HepG2 (cell line): ENCODE measurements around the gene C6orf136. TPM values are rescaled to one million over a fixed set of nuclear protein-coding genes. Genes with fewer than 3 reads are reported as not detected.

Experiments
- ATAD3A ChIP-seq: sonication (generic); formaldehyde crosslinking; IDR thresholded peaks from 2 replicates; pipeline ENCODE4 v1.4.0; 2020; ENCODE audit warnings: missing genetic modification reagents
- CREB1 ChIP-seq, 2 experiments: fragments of 450-650 bp in 1 of 2; IDR thresholded peaks; 2 replicates each; pipeline ENCODE4 v1.6.1; 2016 to 2017; ENCODE audit warnings: control low read depth in 1 of 2, mild to moderate bottlenecking in 1 of 2, missing compliant biosample characterization in 1 of 2, missing genetic modification characterization in 1 of 2
- DNMT1 ChIP-seq: sonication (generic); formaldehyde crosslinking; IDR thresholded peaks from 2 replicates; pipeline ENCODE4 v1.5.1; 2020; ENCODE audit warnings: mild to moderate bottlenecking, missing genetic modification reagents
- DPF2 ChIP-seq: sonication (generic); formaldehyde crosslinking; IDR thresholded peaks from 2 replicates; pipeline ENCODE4 v1.4.0; 2020; ENCODE audit warnings: mild to moderate bottlenecking, low read depth, missing genetic modification reagents, borderline replicate concordance
- KDM3A ChIP-seq: IDR thresholded peaks from 2 replicates; pipeline ENCODE4 v1.6.1; 2018; ENCODE audit warnings: low read depth, missing compliant biosample characterization
- KLF13 ChIP-seq: sonication (generic); formaldehyde crosslinking; IDR thresholded peaks from 2 replicates; pipeline ENCODE4 v1.4.0; 2020; ENCODE audit warnings: mild to moderate bottlenecking, missing genetic modification reagents
- MBNL3 ChIP-seq: fragments of 250-450 bp; sonication (Bioruptor Pico); conservative IDR thresholded peaks from 2 replicates; pipeline ENCODE4 v1.8.0; 2022; ENCODE audit warnings: mild to moderate bottlenecking, inconsistent platforms
- NR3C1 ChIP-seq: sonication (generic); formaldehyde crosslinking; IDR thresholded peaks from 2 replicates; pipeline ENCODE4 v1.4.0; 2020; ENCODE audit warnings: missing genetic modification reagents
- SUZ12 ChIP-seq: fragments of 150-350 bp; IDR thresholded peaks from 2 replicates; pipeline ENCODE4 v1.6.1; 2014; ENCODE audit warnings: low read depth, low read length
- TBL1XR1 ChIP-seq: fragments of 150-350 bp; IDR thresholded peaks from 2 replicates; pipeline ENCODE4 v1.6.1; 2014; ENCODE audit warnings: borderline replicate concordance, low read length; ENCODE audit not compliant: partially characterized antibody
- ZNF562 ChIP-seq: sonication (generic); formaldehyde crosslinking; IDR thresholded peaks from 2 replicates; pipeline ENCODE4 v1.8.0; 2022; ENCODE audit warnings: missing genetic modification reagents, borderline replicate concordance
- ZNF644 ChIP-seq: IDR thresholded peaks from 2 replicates; pipeline ENCODE4 v1.6.1; 2016; ENCODE audit warnings: low read depth
- polyA plus RNA-seq, 8 experiments: library from polyadenylated mRNA; depleted of rRNA in 3 of 8; stranded (reverse) in 7 of 8; unstranded in 1 of 8; fragments of >200 nt; fragmentation: Illumina TruSeq in 4 of 8; extraction: Trizol in 4 of 8; gene quantifications; 2 replicates each; pipeline versions ENCODE4 v1.2.1 to v1.2.3, GENCODE V29; 2011 to 2016; ENCODE audit warnings: low read depth in 4 of 8, missing spikeins in 1 of 8, mixed read lengths in 1 of 8; ENCODE audit not compliant: insufficient read depth in 1 of 8
- total RNA-seq, 5 experiments: library from RNA; depleted of rRNA; stranded (reverse); fragments of >200 nt; fragmentation: Illumina TruSeq; extraction: Trizol; gene quantifications; 2 replicates each; pipeline ENCODE4 v1.2.3, GENCODE V29; 2016; ENCODE audit warnings: low read depth in 1 of 5
- TF ChIP-seq, protein P1 (sequence below): sonication (generic); formaldehyde crosslinking; IDR thresholded peaks from 2 replicates; pipeline ENCODE4 v1.5.0; 2020; ENCODE audit warnings: mild to moderate bottlenecking, low read depth, missing genetic modification reagents, borderline replicate concordance
- TF ChIP-seq, protein P2 (sequence below): sonication (generic); formaldehyde crosslinking; IDR thresholded peaks from 2 replicates; pipeline ENCODE4 v1.8.0; 2022; ENCODE audit warnings: missing genetic modification reagents, mild to moderate bottlenecking, borderline replicate concordance
- TF ChIP-seq, protein P3 (sequence below): sonication (generic); formaldehyde crosslinking; IDR thresholded peaks from 2 replicates; pipeline ENCODE4 v1.4.0; 2020; ENCODE audit warnings: missing genetic modification reagents, borderline replicate concordance
- TF ChIP-seq, protein P4 (sequence below): sonication (generic); formaldehyde crosslinking; IDR thresholded peaks from 2 replicates; pipeline ENCODE4 v1.4.0; 2020; ENCODE audit warnings: low read depth, missing genetic modification reagents
- TF ChIP-seq, protein P5 (sequence below): sonication (generic); formaldehyde crosslinking; IDR thresholded peaks from 2 replicates; pipeline ENCODE4 v1.8.0; 2023; ENCODE audit warnings: mild to moderate bottlenecking, missing genetic modification reagents

Gene C6orf136
- total and polyA plus RNA-seq, 2 of the 13 experiments (the other 11 are each of a cell fraction or from before 2014, with no cell fraction given), result 12.0 to 26.2 TPM

DNA sequence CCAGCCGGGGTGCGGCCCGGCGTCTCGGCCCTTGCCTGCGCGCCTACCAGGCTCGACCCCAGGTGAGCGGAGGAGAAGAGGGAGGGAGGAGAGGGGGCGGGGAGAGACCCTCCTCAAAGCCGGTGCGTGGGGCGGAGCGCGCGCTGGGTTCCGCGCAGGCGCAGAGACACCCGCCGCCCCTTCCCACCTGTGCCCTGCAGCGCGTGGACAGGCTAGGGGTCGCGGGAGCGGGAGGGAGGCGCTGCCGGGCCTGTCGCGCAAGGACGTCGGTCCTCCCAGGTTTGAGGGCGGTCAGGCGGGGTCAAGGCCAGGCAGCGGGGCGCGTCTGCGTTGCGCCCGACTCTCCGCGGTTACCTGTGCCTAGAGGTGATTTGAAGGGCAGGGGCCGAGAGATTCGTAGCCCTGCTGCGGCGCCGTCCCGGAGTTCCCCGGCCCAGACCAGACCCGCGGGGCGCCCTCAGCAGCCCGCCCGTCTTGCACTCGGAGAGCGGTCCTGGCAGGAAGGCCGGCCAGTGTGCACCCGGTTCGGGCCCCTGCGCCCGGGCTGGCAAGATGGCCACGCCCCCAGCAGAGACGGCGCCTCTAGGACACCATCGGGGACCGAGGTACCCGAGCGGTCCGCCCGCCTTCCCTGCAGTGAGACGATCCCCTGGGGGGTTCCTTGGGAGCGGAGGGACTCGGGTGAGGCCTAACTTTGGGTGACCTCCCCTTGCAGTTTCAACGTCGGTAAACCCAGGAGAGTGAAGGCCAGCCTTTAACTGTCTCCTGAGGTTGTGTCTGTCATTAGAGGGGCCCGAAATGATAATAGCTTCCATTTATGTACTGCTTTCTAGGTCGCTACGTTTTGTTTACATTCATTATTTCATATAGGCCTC is 546 bp downstream of the C6orf136 start (continued):
- TF ChIP-seq CREB1 (IDR thresholded peaks at IDR 0.05), result no peak
- TF ChIP-seq CREB1 (CRISPR knock-in tag; IDR thresholded peaks at IDR 0.05), result no peak
- no peak for TF ChIP-seq TBL1XR1
- no peak for TF ChIP-seq ZNF562 (CRISPR knock-in tag)
- TF ChIP-seq, protein P1, sequence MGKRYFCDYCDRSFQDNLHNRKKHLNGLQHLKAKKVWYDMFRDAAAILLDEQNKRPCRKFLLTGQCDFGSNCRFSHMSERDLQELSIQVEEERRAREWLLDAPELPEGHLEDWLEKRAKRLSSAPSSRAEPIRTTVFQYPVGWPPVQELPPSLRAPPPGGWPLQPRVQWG (CRISPR knock-in tag), result 0 out of 2 replicates have a peak, but pooled peaks have one; percentile 80
- peak; percentile 64; the same call in 1 of the 2 replicates for TF ChIP-seq DPF2
- TF ChIP-seq, protein P2, sequence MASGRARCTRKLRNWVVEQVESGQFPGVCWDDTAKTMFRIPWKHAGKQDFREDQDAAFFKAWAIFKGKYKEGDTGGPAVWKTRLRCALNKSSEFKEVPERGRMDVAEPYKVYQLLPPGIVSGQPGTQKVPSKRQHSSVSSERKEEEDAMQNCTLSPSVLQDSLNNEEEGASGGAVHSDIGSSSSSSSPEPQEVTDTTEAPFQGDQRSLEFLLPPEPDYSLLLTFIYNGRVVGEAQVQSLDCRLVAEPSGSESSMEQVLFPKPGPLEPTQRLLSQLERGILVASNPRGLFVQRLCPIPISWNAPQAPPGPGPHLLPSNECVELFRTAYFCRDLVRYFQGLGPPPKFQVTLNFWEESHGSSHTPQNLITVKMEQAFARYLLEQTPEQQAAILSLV (CRISPR knock-in tag), result peak; percentile 96
- TF ChIP-seq KDM3A (CRISPR knock-in tag), result peak; percentile 96
- TF ChIP-seq MBNL3 (CRISPR knock-in tag), result no peak
- no peak for TF ChIP-seq SUZ12
- TF ChIP-seq, protein P3, sequence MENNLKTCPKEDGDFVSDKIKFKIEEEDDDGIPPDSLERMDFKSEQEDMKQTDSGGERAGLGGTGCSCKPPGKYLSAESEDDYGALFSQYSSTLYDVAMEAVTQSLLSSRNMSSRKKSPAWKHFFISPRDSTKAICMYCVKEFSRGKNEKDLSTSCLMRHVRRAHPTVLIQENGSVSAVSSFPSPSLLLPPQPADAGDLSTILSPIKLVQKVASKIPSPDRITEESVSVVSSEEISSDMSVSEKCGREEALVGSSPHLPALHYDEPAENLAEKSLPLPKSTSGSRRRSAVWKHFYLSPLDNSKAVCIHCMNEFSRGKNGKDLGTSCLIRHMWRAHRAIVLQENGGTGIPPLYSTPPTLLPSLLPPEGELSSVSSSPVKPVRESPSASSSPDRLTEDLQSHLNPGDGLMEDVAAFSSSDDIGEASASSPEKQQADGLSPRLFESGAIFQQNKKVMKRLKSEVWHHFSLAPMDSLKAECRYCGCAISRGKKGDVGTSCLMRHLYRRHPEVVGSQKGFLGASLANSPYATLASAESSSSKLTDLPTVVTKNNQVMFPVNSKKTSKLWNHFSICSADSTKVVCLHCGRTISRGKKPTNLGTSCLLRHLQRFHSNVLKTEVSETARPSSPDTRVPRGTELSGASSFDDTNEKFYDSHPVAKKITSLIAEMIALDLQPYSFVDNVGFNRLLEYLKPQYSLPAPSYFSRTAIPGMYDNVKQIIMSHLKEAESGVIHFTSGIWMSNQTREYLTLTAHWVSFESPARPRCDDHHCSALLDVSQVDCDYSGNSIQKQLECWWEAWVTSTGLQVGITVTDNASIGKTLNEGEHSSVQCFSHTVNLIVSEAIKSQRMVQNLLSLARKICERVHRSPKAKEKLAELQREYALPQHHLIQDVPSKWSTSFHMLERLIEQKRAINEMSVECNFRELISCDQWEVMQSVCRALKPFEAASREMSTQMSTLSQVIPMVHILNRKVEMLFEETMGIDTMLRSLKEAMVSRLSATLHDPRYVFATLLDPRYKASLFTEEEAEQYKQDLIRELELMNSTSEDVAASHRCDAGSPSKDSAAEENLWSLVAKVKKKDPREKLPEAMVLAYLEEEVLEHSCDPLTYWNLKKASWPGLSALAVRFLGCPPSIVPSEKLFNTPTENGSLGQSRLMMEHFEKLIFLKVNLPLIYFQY (CRISPR knock-in tag), result peak; percentile 83; the same call in 1 of the 2 replicates
- TF ChIP-seq KLF13, result peak; percentile 93
- no peak for TF ChIP-seq ZNF644
- no peak for TF ChIP-seq NR3C1 (CRISPR knock-in tag)
- TF ChIP-seq, protein P4, sequence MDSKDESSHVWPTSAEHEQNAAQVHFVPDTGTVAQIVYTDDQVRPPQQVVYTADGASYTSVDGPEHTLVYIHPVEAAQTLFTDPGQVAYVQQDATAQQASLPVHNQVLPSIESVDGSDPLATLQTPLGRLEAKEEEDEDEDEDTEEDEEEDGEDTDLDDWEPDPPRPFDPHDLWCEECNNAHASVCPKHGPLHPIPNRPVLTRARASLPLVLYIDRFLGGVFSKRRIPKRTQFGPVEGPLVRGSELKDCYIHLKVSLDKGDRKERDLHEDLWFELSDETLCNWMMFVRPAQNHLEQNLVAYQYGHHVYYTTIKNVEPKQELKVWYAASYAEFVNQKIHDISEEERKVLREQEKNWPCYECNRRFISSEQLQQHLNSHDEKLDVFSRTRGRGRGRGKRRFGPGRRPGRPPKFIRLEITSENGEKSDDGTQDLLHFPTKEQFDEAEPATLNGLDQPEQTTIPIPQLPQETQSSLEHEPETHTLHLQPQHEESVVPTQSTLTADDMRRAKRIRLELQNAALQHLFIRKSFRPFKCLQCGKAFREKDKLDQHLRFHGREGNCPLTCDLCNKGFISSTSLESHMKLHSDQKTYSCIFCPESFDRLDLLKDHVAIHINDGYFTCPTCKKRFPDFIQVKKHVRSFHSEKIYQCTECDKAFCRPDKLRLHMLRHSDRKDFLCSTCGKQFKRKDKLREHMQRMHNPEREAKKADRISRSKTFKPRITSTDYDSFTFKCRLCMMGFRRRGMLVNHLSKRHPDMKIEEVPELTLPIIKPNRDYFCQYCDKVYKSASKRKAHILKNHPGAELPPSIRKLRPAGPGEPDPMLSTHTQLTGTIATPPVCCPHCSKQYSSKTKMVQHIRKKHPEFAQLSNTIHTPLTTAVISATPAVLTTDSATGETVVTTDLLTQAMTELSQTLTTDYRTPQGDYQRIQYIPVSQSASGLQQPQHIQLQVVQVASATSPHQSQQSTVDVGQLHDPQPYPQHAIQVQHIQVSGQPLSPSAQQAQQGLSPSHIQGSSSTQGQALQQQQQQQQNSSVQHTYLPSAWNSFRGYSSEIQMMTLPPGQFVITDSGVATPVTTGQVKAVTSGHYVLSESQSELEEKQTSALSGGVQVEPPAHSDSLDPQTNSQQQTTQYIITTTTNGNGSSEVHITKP (CRISPR knock-in tag), result peak; percentile 72
- TF ChIP-seq, protein P5, sequence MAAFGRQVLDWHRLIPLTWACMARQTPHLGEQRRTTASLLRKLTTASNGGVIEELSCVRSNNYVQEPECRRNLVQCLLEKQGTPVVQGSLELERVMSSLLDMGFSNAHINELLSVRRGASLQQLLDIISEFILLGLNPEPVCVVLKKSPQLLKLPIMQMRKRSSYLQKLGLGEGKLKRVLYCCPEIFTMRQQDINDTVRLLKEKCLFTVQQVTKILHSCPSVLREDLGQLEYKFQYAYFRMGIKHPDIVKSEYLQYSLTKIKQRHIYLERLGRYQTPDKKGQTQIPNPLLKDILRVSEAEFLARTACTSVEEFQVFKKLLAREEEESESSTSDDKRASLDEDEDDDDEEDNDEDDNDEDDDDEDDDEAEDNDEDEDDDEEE, result peak; percentile 97
- TF ChIP-seq DNMT1 (CRISPR knock-in tag), result peak; percentile 97
- no peak for TF ChIP-seq ATAD3A (CRISPR knock-in tag)
